Measurements from ENCODE around the gene GLYR1. TPM values are rescaled to one million over a fixed set of nuclear protein-coding genes. Genes with fewer than 3 reads are reported as not detected.

GLYR1 gene
- total and polyA plus RNA-seq, 2 donors (not counting 1 experiment from before 2014, with no cell fraction given) = 34.0 to 137 TPM

DNA sequence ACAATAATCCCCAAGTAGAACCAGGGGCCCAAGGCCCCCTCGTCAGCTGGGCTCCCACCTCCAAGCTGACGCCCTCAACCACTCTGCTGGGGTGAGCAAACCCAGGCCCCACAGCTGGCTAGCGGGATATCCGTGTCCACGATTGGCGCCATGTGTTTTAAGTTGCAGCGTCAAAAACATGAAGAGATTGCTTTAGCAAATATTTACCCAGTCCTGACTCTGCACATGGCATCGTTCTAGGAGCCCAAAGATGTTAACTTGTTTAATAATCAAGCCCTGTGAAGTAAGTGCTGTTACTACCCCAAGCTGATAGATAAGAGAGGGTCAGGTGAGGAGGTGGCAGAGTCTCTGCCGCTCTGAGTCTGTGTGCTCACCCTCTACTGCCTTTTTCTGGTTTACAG, 58.6 kb downstream of the GLYR1 start:
- CTCF ChIA-PET = no interaction called here
- Mint-ChIP-seq H3K27me3 (no peaks in the 10 kb centered on the region), H3K27ac (no peak overlapping the region), H3K4me1 (no peaks in the 10 kb centered on the region), H3K9me3 (ENCODE audit: insufficient read depth) (no peaks in the 10 kb centered on the region), H3K4me3 (no peak overlapping the region)
- Histone ChIP-seq H3K4me1 (ENCODE audit: control insufficient read depth in 2 of 2, insufficient read depth in 2 of 2, low read length in 2 of 2) (no peaks in the 10 kb centered on the region), H4K20me1 (ENCODE audit: control insufficient read depth, insufficient read depth, low read length, poor library complexity, severe bottlenecking) (no peaks in the 10 kb centered on the region), H3K27me3 (replicated peaks in 1 of 4; ENCODE audit: control extremely low read depth in 1 of 4, control insufficient read depth in 3 of 4, insufficient read depth in 4 of 4, low read length in 3 of 4) (peaks cover 0 to 6% (median 0%) of the 10 kb centered on the region in 4 experiments), H3K27ac (ENCODE audit: low read length in 2 of 2) (no peak overlapping the region), H3K36me3 (replicated peaks in 1 of 2; ENCODE audit: control extremely low read depth in 1 of 2, control insufficient read depth in 1 of 2, extremely low read depth in 1 of 2, insufficient read depth in 2 of 2, low read length in 1 of 2) (no peaks in the 10 kb centered on the region), H3K4me3 (ENCODE audit: control extremely low read depth in 1 of 5, extremely low read depth in 1 of 5, insufficient read depth in 1 of 5, low read depth in 2 of 5, low read length in 4 of 5) (no peak overlapping the region), H3K9me3 (ENCODE audit: control extremely low read depth in 1 of 3, control insufficient read depth in 2 of 3, insufficient read depth in 1 of 3, low read length in 2 of 3) (no peaks in the 10 kb centered on the region), H3K79me2 (ENCODE audit: control insufficient read depth, insufficient read depth, low read length) (no peaks in the 10 kb centered on the region), H2AFZ (ENCODE audit: insufficient read depth, low read depth, low read length, poor library complexity, severe bottlenecking) (no peak overlapping the region), H3K4me2 (replicated peaks; ENCODE audit: low read depth, low read length, poor library complexity, severe bottlenecking) (no peak overlapping the region), H3K9ac (ENCODE audit: low read length) (no peak overlapping the region)
- no peak for DNase-seq
- TF ChIP-seq EZH2 (IDR thresholded peaks at IDR 0.05; ENCODE audit: borderline replicate concordance, insufficient read depth, low read depth, low read length, poor library complexity, severe bottlenecking) = no peak
- TF ChIP-seq, protein P1, sequence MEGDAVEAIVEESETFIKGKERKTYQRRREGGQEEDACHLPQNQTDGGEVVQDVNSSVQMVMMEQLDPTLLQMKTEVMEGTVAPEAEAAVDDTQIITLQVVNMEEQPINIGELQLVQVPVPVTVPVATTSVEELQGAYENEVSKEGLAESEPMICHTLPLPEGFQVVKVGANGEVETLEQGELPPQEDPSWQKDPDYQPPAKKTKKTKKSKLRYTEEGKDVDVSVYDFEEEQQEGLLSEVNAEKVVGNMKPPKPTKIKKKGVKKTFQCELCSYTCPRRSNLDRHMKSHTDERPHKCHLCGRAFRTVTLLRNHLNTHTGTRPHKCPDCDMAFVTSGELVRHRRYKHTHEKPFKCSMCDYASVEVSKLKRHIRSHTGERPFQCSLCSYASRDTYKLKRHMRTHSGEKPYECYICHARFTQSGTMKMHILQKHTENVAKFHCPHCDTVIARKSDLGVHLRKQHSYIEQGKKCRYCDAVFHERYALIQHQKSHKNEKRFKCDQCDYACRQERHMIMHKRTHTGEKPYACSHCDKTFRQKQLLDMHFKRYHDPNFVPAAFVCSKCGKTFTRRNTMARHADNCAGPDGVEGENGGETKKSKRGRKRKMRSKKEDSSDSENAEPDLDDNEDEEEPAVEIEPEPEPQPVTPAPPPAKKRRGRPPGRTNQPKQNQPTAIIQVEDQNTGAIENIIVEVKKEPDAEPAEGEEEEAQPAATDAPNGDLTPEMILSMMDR (IDR thresholded peaks at IDR 0.05) = no peak
- WGBS (ENCODE audit: insufficient coverage) = 87% methylated on average over 2 of the region's 9 CpGs
- intact Hi-C loops (cut with micrococcal nuclease) = no loop called here
- POLR2A ChIA-PET = no interaction called here
- no peak for ATAC-seq (ENCODE audit: low read depth)

DNA sequence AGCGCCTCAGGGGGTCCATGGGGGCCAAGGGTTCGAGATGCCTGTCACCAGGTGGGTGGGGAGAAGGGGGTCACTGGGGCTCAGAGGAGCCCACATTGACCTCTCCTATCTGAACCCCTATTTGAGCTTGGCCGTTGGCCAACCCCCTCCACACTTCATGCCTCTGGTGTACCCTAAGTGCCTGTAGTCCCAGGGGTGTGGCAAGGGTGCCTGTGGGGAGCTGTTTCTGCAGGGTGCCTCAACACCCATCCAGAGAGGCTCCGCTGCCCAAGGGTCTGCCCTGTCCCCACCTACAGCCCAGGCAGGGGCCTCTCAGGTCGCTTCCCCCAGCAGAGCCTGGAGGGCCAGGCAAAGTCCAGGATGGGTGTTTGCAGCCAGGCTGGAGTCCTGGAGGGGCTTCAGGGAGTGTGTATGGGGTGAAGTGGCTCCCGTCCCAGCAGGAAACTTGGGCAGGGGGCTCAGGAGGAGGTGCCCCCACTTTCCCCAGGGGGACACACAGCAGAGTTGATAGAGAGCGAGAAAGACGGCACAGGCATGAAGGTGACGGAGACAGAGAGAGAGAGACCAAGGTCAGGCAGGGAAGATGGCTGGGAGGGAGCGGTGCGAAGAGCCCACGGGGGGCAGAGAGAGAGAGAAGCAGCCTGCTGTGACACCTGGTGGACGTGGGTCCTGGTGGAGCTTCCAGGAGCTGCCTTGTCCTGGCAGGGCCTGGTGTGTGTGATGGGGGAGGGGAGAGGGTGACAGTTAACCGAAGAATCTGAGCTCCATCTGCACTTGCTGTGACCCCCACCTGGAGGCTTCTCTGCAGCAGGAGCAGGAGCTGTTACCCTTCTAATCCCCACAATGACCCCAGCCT, 59.2 kb downstream of the GLYR1 start, which contains the start of gene SEPTIN12:
TSS of gene SEPTIN12 (minus strand) at position 719 of the 856 bp plus-strand sequence. CDS start at position 19, 700 bp downstream.
- Histone ChIP-seq H3K9ac (ENCODE audit: low read length) (no peak within 1 kb of the TSS), H3K79me2 (ENCODE audit: control insufficient read depth, insufficient read depth, low read length) (no peaks in the 10 kb centered on the region), H3K4me1 (ENCODE audit: control insufficient read depth in 2 of 2, insufficient read depth in 2 of 2, low read length in 2 of 2) (no peaks in the 10 kb centered on the region), H3K36me3 (replicated peaks in 1 of 2; ENCODE audit: control extremely low read depth in 1 of 2, control insufficient read depth in 1 of 2, extremely low read depth in 1 of 2, insufficient read depth in 2 of 2, low read length in 1 of 2) (no peaks in the 10 kb centered on the region), H3K4me3 (ENCODE audit: control extremely low read depth in 1 of 5, extremely low read depth in 1 of 5, insufficient read depth in 1 of 5, low read depth in 2 of 5, low read length in 4 of 5) (no peak within 1 kb of the TSS), H4K20me1 (ENCODE audit: control insufficient read depth, insufficient read depth, low read length, poor library complexity, severe bottlenecking) (no peaks in the 10 kb centered on the region), H3K27ac (ENCODE audit: low read length in 2 of 2) (no peak within 1 kb of the TSS), H2AFZ (ENCODE audit: insufficient read depth, low read depth, low read length, poor library complexity, severe bottlenecking) (no peak within 1 kb of the TSS), H3K9me3 (ENCODE audit: control extremely low read depth in 1 of 3, control insufficient read depth in 2 of 3, insufficient read depth in 1 of 3, low read length in 2 of 3) (no peaks in the 10 kb centered on the region), H3K27me3 (replicated peaks in 1 of 4; ENCODE audit: control extremely low read depth in 1 of 4, control insufficient read depth in 3 of 4, insufficient read depth in 4 of 4, low read length in 3 of 4) (peaks cover 0 to 6% (median 0%) of the 10 kb centered on the region in 4 experiments), H3K4me2 (replicated peaks; ENCODE audit: low read depth, low read length, poor library complexity, severe bottlenecking) (no peak within 1 kb of the TSS)
- ATAC-seq (ENCODE audit: low read depth) (no peak), DNase-seq (no peak)
- H3K4me1 Mint-ChIP-seq = no peaks in the 10 kb centered on the region
- H3K27me3 Mint-ChIP-seq = no peaks in the 10 kb centered on the region
- H3K27ac Mint-ChIP-seq = no peak within 1 kb of the TSS
- no peaks in the 10 kb centered on the region for H3K9me3 Mint-ChIP-seq (ENCODE audit: insufficient read depth)
- ChIA-PET POLR2A (no interaction called here), CTCF (interaction anchor here (0.6 kb wide), 1 partner anchor 498 kb away, joined by 3 read pairs; no protein-coding TSS in a partner anchor)
- intact Hi-C loops (cut with micrococcal nuclease) = no loop called here
- 87% methylated on average over 9 of the region's 14 CpGs for WGBS (ENCODE audit: insufficient coverage)
- TF ChIP-seq EZH2 (IDR thresholded peaks at IDR 0.05; ENCODE audit: borderline replicate concordance, insufficient read depth, low read depth, low read length, poor library complexity, severe bottlenecking) = no peak
- TF ChIP-seq, protein P1 (IDR thresholded peaks at IDR 0.05) = no peak
- H3K4me3 Mint-ChIP-seq = no peak within 1 kb of the TSS

Measured in B cell (primary cell).